Fibroblast of skin of left quadriceps (primary cell): ENCODE measurements around the gene BAG1.

ENCODE experiments used
- DNase-seq, 2 experiments: peaks; one replicate each; pipeline ENCODE4 v3.0.0-alpha.2; 2013; ENCODE audit warnings: low read depth in 2 of 2

The BAG1 gene

DNA sequence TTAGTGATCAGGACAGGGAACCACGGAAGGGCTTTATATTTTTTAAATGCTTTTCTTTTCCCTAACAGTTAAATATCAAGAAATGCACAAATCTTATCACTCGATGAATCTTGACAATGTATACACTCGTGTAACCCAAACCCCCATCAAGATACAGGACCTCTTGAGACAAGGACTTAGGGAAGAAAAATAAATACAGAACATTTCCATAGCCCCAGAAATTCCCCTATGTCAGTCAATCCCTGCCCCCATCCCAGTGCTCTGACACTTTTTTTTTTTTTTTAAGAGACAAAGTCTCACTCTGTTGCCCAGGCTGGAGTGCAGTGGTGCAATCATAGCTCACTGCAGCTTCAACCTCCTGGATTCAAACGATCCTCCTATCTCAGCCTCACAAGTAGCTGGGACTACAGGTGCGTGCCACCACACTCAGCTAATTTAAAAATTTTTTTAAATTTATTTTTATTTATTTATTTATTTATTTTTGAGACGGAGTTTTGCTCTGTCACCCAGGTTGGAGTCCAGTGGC is 21.8 kb downstream of the BAG1 start:
- DNase-seq: no peak

DNA sequence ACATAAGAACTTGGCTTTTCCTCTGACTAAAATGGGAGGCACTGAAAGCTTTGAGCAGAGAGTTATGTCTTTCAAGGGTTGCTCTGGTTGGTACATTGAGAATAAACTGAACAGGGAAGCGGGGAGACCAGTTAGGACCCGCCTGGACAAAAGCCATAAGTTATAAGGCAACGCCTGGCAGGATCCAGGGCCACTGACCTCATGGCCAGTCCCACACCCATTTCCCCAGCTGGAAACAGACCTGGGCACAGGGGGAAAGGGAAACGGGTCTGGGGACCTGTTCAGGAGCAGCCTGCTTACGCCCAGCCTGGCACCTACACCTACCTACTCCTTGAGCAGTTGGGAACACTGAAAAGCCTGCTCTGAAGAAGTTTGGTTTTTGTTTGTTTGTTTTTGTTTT is 23.2 kb downstream of the BAG1 start:
- DNase-seq: no peak

DNA sequence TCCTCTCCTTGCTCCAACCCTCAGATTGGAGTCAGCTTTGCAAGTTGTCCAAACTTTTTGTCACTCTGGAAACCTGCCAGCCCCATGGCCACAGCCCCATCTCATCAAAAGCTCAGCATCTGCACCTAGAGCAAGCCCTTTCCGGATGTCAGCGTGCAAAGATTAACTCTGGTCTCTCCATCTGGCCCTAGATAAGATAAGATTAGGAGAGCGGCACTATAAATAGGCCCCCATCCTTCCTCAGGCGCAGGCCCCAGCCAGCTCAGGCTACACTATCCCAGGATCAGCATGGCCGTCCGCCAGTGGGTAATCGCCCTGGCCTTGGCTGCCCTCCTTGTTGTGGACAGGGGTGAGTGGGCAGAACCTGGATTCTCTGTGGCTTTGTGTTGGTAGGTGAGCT is 24.6 kb downstream of the BAG1 start, which contains the start of gene SPINK4:
Gene SPINK4 (plus strand): TSS at position 247 of the 400 bp plus-strand sequence. CDS start 42 bp downstream, at position 289.
- DNase-seq: no peak

DNA sequence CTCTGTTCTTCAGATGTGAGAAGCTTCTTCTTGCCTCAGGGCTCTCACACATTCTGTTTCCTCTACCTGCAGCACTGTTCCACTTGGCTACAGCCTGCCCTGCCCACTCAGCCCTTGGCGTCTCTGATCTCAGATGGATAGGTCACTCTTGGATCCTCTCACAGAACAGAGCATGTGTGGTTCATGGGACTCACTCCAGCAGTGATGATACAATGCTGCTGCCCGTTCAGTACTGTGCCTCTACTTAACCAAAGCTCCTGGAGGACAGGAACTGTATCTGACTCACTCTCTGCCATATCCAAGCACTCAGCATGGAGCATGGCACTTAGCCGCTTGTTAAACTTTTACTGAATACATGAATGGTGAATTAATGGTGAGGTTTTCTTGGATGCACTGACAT is 27.9 kb downstream of the BAG1 start:
- DNase-seq: no peak

DNA sequence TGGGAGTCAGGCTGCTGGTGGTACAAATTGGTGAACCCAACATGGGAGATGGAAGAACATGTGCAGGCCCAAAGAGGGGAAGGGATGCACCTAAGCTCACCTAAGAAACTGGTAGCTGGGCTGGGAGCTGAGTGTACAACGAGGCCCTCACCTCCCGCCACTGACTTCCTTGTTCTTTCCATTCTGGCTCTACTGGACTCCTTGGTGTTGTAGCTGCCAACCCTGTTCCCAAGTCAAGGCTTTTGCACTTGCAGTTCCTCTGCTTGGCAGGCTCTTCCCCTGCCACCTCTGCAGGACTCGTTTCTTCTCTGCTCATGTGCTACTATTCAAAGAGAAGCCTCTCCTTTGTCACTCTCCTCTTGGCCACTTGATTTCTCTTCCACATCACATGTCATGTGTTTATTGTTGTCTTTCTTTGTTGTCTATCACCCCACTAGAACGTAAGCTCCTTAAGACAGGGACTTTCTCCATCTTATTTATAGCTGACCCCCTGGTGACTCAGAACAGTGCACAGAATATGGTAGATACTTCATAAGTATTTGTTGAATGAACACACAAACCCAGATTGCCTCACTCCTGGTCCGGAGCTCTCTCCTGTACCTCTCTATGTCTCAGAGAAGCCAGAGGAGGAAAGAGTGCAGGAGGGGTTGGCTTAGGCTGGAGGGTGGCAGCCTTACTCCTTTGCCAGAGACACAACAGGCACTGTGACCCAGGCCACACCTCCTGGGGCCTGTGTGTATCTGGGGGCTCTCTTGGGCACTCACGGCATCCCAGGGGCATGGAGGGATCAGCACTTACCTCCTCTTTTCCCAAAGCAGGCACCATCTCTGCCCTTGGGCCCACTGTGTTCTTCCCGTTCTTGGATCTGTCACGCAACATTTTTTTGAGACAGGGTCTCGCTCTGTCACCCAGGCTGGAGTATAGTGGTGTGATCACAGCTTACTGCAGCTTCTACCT is 29.7 kb downstream of the BAG1 start:
- no peak for DNase-seq

DNA sequence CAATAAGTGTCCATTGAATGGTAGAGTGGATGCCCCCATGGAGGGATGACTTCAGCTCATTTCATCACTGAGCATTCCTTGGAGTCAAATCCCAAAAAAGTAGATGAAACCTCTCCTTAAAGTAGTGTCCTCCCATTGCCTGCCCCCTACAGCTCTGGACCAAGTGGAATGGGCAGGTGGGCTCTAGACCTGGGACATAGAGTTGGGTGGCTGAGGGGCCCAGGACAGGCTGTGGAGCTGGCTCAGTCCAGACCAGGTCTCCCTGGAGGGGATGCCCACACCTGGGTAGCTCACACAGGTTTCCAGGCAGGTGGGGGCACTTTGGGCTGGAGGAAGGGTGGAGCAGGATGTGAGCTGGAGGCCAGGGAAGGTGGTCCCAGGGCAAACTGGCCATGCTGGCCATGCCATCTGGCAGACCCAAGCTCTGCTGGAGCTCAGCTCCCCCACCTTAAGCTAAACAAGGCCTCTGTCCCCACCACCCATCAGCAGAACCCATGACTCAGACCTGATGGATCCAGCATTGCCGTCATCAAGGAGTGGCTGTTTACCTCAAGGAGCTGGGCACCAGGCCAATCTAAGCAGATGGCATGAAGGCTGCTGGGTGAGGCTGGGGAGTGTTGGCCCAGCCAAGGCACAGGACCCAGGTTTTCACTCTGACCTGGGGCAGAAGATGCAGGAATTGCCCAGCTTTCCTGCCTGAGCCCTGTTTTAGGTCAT is 30.7 kb downstream of the BAG1 start:
- peak; percentile 49 to 61 for DNase-seq

DNA sequence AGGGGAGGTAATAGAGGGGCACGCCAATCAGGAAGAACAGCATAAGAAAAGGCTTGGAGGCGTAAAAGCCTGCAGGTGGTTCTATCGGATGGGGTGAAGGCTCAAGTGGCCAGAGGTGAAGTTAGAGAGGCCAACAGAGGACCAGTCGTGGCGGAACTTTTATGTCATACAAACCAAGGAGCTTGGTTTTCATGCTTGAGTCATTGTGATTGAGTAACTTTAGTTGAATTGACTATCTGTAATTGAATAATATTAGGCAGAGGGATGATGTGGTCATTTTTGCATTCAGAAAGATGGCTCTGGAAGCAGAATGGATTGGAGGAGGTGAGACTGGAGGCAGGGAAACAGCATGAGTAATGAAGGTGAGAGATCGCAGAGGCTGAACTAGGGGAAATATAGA is 31.7 kb downstream of the BAG1 start:
- no peak for DNase-seq

DNA sequence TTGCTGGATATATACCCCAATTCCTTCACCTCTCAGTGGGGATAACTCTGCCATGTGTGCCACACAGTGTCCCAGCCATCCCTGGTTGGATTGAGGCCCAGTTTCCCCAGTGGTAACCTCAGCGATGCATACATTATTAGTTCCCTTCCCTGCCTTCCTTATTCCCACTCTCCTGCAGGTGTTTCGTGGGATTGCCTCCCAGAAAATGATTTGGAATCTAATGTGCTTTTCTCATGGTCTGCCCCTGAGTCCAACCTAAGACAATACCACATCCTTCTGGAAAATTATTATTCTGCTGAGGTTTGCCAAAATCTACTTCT is 32.9 kb downstream of the BAG1 start:
- DNase-seq: no peak

DNA sequence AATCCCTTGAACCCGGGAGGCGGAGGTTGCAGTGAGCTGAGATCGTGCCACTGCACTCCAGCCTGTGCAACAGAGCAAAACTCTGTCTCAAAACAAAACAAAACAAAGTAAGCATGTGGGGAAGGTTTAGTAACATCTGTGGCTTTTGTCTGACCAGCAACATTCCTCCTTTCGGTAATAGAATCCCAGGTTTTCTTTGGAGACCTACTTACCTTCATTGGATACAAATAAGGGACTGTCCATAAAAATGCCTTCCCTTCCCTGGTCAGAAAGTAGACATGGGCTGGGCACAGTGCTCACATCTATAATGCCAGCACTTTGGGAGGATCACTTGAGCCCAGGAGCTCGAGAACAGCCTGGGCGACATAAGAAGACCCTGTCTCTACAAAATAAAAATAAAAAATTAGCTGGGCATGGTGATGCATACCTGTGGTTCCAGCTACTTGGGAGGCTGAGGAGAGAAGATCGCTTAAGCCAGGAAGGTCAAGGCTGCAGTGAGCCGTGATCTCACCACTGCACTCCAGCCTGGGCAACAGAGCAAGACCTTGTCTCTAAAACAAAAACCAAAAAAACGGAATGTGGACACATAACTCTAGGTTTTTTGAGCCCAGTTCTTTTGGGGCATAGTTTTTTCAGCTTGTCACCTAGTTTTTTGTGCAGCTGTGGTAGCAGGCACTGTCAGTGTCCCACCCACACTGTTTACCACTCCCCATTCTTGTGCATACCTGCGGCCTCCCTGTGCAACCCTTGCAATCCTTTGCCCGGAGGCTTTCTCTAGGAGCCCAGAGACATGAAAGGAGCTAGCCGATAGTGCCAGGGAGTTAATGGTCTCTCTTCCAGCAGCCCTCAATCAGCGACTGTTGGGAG is 33.5 kb downstream of the BAG1 start:
- no peak for DNase-seq

DNA sequence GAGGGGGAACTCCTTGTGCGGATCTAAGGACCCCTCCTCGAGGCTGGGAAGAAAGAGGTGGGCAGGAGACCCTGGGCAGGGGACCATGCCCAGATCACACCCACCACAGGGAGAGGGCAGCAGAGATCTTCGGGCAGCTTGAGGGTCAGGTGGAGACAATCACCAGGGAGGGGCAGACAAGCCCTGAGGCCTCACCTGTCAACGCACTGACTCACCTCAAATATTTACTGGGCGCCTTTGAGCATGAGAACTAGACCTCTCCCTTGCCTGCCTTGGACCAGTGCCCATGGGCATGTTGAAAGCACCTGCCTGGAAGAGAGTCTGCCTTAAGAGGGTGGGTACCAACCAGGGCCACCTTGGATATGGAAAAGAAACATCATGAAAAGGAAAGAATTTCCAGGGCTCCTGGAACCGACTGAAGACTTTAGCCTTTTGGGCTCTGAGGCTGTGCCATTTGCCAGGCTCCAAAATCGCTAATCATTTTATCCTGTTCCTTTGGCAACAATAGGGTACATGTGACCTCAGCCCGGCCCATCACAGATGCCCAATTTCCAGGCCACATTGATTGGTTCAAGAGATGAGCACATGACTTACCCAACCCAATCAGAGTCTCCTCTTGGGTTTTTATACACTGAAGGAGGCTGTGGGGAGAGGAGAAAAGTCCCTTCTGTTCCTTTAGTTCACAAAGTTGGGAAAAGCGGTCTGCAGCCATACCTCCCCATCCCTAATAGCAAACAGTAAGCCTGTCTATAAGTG is 35.0 kb downstream of the BAG1 start:
- DNase-seq: no peak

DNA sequence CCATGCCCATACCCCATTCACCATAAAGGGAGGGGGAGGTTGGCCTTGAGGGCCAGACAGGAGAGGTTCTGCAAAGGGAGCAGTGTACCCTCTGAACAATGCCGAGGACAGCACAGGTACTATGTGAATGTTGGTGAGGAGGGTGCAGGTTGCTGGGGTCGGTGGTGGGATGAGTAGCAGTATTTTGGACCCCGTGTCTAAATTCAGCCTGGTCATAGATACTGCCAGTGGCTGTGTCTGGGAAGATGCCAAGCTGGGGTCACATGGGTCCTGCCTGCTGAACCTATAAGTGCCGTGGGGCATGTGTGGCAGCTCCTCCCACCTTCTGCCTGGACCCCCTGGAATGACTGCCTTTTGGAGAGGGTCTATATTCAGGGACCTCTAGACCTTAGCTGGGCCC is 35.9 kb downstream of the BAG1 start:
- DNase-seq: no peak

DNA sequence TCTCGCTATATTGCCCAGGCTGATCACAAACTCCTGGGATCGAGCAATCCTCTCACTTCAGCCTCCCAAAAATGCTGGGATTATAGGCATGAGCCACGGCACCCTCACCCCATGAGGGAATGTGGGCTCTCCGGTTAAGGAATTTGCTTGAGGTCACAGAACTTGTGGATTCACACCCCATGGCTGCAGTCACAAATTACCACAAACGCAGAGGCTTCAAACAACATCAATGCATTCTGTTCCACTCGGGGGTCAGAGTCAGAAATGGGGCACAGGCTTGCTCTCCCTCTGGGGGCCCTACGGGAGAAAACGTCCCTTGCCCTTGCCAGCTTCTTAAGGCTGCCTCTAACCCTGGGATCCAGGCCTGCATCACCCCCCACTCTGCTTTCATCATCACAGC is 36.8 kb downstream of the BAG1 start:
- DNase-seq: no peak

DNA sequence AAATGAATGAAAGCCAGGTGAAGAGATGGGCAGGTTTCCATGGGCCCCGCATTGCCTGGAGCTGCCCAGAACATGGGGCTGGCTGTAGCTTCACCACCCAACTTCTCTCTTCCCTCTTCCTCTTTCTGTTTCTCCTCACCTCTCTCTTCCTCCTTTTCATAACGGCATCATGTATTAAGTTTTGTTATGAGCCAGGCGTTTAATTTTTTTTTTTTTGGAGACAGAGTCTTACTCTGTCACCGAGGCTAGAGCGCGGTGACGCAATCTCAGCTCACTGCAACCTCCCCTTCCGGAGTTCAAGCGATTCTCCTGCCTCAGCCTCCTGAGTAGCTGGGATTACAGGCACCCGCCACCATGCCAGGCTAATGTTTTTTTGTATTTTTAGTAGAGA is 37.5 kb downstream of the BAG1 start:
- DNase-seq: no peak

DNA sequence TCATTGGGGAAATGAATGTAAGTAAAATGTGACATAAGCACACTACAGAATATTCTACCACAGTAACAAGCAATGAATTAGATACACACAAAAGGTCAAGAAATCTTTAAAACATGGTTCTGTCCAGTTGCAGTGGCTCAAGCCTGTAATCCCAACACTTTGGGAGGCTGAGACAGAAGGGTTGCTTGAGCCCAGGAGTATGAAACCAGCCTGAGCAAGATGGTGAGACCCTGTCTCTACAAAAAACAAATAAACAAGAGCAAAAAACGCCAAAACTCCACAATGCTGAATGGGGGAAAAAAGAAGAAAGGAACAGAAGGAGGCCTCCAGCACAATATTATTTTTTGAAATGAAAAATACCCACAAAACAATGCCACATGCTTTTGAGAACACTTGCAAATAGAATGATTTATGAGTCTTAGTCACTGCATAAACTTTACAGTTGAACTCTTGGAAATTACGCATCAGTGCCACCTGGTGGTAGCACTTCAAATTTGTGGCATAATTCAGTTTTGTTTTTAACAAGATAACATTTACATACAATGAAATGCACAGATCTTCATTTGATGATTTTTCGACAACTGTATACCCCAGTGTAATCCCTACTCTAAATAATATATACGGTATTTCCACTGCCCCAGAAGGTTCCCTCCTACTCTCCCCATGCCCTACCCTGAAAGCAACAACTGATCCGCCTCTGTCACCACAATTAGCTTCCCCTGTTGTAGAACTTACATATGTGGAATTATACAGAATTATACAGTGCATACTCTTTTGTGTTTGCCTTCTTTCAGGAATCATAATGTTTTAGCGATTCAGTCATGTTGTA is 39.0 kb downstream of the BAG1 start:
- peak; percentile 66 to 70 for DNase-seq

DNA sequence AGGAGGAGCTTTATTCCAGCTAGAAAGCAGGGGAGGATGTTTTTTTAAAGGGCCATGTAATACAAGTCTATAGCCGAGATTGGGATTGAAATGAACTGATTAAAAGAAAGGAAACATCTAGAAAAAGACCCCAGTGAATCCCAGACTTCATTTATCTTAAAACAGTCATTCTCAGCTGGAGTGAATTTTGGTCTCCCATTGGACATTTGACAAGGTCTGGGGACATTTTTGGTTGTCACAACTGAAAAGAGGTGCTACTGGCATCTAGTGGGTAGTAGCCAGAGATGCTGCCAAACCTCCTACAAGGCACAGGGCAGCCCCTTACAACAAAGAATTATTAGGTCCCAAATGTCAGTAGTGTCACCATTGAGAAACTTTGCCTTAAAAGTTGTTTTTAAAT is 40.8 kb downstream of the BAG1 start:
- no peak for DNase-seq

DNA sequence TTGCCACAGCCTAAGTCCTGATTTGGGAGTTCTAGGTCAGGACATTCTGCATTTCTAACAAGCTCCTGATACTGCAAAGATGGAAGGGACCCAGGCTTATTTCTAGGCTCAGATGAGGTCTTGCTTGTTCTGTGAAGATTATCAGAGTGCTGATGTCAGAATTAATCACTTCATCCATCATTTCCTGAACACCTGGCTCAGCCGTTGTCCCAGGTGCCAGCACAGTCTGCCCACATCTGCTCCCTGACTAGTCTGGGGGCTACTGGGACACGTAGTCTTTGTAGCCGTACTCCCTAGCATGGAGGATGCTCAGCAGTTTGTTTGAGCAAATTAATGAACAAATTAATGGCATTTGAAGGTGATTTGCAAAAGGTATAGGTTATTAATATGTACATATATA is 42.5 kb downstream of the BAG1 start:
- DNase-seq: no peak

DNA sequence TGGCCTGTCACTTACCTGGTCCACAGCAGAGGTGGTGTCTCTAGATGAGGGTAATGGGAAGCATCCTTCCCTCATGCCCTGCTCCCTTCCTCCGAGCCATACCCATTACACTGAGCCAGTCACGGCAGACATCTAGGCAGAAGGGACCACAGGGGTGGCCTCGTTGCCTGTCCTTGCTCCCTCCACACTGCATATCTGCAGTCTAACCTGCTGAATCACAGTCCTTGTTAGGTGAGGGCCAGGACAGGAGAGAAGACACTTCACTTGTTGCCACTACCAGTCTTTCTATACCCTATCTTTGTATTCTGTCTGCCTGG is 43.0 kb downstream of the BAG1 start:
- no peak for DNase-seq

DNA sequence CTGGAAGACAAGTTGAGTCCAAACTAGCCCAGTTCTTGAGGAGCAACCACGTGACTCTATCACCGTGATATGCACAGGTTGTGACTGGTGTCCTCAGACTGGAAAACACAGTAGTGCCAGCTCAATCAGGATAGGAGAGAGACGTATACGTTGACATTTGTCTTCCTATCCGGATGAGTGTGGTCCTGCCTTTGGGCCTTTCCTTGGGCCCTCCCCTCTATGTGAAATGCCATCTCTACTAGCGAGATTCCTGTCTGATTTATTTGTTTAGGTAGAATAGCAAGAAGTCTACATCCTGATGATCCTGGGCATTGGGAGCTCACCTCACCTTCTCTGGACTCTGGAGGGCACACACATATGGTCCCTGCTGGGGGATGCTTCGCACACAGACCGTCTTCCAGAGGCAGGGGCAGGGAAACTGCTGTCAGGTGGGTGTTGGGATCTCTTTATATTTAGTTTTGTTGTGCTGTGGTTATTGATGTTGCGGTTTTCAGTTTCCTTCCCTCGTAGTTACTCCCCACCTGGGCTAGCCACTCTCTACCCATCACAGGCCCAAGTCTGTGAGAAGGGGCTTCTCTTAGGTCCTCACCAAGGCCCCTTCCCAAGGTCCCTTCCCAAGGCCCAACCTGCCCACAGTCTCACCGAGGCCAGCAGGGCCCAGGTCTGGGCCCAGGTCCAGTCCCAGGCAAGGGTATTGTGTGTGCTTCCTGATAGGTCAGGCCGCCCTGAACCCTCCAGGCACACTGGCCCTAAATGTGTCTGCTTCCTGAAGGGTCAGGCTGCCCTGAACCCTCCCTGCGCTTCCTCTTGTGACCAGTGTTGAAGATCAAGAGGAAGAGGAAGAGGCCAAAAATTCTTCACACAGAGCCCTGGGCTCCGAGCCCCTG is 43.6 kb downstream of the BAG1 start:
- DNase-seq: no peak

DNA sequence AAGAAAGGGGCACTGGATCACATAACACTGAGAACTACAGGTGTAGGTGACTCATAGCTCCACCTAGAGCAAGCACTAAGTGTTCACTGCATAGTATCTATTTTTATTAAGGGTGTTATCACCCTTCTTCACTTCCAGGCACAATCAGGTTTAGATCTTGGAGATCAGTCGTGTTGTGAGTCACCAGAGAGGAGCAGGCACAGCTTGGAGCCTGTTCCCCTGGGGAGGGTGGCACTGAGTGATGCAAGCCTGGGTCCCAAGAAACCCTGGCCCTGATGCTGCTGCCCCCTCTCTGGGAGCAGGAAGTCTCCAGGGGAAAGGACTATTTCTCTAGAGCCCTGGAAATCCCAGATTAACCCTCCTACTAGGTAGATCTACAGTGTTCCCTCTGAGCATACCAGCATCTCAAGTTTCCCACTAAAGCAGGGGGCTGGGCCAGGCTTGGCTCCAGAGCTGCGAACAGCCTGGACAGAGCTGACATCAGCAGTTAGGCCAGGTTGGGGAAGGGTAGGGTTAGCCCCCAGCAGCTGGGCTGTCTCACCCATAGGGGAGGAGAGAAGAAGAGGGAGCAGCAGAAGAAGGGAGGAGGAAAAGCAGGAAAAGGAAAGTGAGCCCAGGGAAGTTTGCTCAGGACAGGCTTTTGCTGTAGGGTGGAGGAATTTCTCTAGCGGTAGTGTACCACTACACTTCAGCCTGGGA is 52.7 kb downstream of the BAG1 start:
- DNase-seq: no peak
